HT-29 (cell line): Measurements from ENCODE around the gene UBQLN2. TPM values are rescaled to one million over a fixed set of nuclear protein-coding genes. Genes with fewer than 3 reads are reported as not detected.

Experiments used
- total RNA-seq: library from RNA; depleted of rRNA; stranded (reverse); fragments of >200 nt; shearing (Covaris generic); gene quantifications from 2 replicates; pipeline ENCODE4 v1.2.3, GENCODE V29; 2014; rRNA removed

Gene UBQLN2
- total RNA-seq, 1 experiment from 2014 or later: 6.1 TPM

Other genes with a start within 250 kb of the UBQLN2 start
- gene NBDY, start 165.6 kb downstream of the UBQLN2 start, total RNA-seq: 5.0 and 5.6 TPM in 2 replicates